GM19395 (cell line): ENCODE measurements around the gene NPL.

Source experiments
- ATAC-seq: cut with Tn5 transposase; IDR thresholded peaks from one replicate; pipeline ENCODE4 v1.9.1; 2021; ENCODE audit warnings: mild to moderate bottlenecking, moderate library complexity; ENCODE audit not compliant: unreplicated experiment

The NPL gene

DNA sequence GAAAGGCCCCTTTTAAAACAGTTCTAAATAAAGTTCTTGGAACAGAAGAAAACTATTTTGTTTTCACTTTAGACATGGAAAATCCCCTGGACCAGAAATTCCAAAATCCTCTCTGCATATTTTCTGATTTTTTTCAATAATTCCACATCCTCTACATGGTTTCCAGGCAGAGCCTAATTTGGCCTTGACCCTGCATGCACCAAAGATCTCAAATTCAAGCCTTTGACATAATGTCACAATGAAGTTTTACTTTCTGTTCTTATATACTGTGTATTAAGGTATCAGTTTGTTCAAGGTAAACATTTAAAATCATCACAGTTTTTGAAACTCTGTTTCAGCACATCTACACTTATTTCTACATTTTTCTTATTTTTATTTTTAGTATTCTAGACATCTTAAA, 12.2 kb upstream of the NPL start:
- no peak for ATAC-seq

GRCh38 chr1:182778862-182779261, 10.7 kb upstream of the NPL start:
- no peak for ATAC-seq

- no peak for ATAC-seq
These were observed 10.0 kb upstream of the NPL start for GRCh38 chr1:182779530-182779929.

- ATAC-seq: peak; percentile 71
These were observed 7.6 kb upstream of the NPL start for GRCh38 chr1:182781841-182782586.

DNA sequence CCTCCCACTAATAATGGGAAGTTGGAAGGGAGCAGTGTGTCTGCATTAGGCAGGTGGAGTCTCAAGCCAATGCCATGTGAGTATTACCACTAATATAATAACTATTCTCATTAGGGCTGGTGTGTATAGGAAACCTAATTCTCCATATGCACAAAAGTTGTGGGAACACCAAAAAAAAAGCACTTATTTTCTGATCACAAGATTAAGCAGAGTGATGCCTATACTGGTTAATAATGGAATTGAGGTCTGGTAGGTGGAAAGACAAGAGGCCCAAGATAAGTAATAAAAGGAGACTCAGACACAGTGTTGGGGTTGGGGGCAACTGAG, 7.0 kb upstream of the NPL start:
- no peak for ATAC-seq

DNA sequence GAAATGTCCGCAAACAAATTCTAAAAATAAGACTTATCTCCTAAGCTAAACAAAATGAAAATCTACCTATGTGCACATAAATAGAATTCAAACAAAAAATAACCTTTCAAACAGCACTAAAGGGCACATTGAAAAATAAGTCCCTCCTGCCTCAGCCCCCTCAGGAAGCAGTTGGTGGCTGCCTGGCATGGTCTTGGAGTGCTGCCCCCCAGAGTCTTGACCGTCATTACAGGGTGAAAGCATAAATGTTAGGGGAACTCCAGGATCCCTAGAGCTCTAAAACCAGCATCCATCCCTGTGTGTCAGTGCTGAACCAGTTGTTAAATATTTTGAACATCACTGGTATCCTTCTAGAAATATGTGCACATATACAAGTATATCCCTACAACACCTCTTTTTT, 6.5 kb upstream of the NPL start:
- ATAC-seq: no peak

- ATAC-seq: no peak
These were observed 4.9 kb upstream of the NPL start for GRCh38 chr1:182784556-182785171.

GRCh38 chr1:182785181-182785580, 4.4 kb upstream of the NPL start:
- no peak for ATAC-seq

- ATAC-seq: no peak
These were observed 3.2 kb upstream of the NPL start for GRCh38 chr1:182786223-182786994.

DNA sequence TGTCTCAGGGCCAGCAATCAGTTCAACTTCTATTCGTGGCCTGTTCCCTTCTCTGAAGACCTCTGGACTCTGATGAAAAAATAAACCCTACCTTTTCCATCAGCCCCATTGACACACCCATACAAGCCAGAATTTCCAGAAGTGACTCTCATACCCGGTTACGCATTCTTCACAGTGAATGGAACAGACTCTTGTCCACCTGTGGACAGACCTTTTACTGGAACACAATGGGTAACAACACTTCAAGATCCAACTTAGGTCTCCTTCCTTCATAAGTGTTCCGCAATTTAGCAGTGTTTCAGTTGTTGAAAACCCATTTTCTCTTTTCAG, 2.6 kb upstream of the NPL start:
- ATAC-seq: no peak

DNA sequence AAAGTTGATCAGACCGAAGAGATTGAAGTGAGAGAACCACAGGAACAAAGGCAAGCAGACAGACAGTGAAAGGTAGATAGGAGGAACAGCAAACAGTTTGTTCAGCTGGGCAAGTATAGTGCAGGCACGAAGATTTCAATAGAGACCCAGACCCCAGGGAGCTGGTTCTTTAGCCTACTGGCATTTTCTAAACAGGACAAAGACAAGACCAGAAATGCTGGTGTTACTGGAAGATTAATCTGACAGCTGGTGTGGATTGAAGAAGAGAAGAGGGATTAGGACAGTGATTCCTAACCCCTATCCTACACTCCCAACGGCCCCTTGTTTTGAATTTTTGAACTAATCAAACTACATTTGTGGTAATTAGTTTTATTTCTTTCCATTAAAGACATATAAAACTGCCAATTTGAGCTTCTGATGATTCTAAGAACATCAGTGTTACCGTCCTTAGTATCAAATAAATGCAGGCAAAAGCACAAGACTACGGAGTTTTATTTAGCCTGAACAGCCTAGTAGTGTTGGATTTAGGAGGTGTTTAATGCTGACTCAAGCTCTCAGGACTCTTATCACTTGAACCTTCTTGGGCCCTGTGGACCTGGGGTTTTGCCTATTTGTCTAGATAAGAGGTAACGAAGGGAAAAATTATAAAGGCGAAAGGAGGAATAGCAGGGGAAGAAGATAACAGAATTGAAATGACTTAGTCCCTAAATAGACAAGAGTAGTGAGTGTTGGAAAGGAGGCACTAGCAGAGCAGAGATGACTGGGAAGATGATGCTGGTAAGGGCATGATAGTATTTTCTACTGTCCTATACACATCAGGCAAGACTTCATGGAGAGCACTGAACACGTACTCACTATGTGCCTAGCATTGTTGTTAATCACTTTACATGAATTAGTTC, 2.0 kb downstream of the NPL start:
- ATAC-seq: no peak

GRCh38 chr1:182794091-182794490, 4.5 kb downstream of the NPL start:
- ATAC-seq: no peak

DNA sequence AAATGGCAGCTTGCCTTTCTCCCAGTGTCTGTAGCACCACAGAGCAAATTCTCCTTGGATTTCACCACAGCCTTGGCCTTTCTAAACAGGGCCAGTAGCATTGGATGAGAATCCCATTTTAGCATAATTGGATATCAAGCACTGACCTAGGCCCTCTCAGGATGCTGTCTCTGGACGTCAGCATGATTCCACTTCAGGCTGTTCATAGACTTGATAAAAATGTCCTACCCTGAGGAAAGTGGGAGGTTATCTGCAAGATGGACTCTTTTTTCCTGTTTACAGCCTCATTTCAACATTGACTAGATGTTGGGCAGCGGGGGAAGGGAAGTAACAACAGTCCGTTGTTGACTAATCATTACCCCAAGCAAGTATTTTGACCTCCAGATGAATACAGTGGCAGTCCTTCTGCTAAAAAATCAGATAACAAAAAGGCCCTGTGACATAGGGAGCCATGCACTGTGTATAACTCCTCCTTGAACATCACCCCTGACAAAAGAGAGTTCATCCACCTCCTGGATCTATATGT, 5.2 kb downstream of the NPL start:
- ATAC-seq: no peak

- no peak for ATAC-seq
These were observed 6.1 kb downstream of the NPL start for GRCh38 chr1:182795563-182796228.

DNA sequence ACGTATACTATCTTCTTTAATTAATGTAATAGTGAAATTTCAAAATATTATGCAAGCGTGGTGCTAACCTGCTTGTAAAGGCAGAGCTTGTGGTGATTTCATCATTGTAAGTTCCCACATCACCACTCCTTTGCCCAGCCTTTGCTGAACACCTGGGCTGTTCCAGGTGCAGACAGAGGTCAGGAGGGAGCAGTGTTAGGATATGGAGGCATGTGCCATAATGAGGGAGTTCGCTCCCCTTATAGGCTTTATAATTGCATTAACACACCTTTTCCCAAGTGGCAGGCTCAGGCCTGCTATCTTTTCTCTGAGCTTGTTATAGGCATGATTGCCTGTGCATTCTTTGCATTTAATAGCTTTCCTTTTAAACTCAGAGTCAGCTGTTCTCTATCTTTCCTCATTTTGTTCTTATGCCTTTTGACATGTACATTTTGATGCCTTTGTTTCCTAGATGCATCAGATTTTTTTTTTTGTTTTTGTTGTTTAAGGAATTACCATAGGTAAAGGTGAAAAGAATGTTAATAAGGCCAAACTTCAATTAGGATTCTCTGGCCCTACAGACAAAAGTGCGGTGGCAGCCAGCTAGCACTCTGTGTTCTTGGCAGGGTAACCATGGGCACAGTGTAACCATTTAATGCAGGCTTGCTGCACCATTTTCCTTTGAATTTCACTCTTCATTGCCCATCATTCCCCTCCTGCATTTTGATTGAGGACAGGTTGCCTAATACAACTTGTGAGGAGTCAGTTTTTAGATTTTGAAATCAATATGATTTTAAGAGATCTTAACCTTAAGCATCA, 12.6 kb downstream of the NPL start:
- ATAC-seq: no peak

DNA sequence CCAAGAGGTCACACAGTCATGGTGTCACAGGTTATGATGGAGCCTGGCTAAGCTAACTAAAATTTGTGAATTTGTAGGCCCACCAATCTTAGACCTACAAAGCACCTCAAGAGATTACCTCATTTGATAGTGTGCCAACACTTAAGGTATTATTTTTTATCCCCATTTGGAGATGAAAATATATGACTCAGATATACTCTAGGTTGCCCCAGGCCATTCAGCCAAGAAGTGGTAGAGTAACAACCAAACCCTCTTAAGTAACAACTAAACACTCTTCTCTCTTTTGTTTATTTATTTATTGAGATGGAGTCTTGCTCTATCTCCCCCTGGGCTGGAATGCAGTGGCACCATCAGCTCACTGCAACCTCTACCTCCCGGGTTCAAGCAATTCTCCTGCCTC, 14.3 kb downstream of the NPL start:
- ATAC-seq: no peak

DNA sequence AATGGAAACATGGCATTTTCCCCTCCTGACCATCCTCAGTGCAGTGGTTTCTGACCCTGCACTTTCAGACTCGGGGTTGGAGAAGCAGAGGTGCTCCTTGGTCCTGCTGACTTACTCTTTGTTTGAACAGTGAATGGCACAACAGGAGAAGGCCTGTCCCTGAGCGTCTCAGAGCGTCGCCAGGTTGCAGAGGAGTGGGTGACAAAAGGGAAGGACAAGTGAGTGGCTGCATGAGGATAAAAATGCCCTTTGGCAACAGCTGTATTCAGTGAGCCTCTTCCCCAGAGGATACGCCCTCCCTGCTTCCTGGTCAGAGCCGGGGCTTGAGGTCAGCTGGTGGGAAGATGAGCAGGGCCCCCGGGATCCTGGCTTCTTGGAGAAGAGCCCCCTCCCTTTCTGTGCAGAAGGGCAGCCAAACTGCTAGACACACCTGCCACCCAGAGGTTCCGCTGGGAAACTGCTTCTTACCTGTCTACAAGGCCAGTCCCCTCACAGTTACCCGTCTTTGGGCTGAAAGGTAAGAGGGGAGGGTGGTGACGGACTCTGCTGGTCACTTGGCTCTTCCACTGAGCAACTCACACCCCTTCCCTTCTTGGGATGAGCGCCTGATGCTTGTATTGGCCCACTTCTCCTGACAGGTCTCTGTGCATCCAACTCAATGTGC, 16.6 kb downstream of the NPL start:
- ATAC-seq: no peak

DNA sequence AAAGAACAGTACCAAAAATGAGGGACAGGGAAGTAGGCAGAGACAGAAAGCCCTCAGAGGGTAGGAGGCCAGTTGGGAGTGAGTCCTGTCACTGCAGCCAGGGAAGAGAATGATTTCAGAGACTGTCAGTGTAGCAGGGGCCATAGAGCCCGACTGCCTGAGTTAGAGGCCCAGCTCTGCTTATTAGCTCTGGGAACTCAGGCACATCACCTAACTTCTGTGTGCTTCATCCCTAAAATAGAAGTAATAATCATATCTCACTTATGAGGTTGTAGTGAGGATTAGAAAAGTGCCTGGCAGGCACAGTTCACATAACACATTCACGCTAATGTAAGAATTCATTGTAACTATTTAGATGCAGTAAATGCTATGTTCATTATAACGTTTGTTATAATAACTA, 18.3 kb downstream of the NPL start:
- ATAC-seq: no peak

GRCh38 chr1:182809414-182809957, 19.9 kb downstream of the NPL start:
- ATAC-seq: no peak
